Measurements from ENCODE around the gene PSMA1.
"Not testable (repeated sequence)": the region's sequence is repeated elsewhere in the genome, so short reads cannot be mapped to it uniquely, and the experiment has no call there.

PSMA1 gene

DNA sequence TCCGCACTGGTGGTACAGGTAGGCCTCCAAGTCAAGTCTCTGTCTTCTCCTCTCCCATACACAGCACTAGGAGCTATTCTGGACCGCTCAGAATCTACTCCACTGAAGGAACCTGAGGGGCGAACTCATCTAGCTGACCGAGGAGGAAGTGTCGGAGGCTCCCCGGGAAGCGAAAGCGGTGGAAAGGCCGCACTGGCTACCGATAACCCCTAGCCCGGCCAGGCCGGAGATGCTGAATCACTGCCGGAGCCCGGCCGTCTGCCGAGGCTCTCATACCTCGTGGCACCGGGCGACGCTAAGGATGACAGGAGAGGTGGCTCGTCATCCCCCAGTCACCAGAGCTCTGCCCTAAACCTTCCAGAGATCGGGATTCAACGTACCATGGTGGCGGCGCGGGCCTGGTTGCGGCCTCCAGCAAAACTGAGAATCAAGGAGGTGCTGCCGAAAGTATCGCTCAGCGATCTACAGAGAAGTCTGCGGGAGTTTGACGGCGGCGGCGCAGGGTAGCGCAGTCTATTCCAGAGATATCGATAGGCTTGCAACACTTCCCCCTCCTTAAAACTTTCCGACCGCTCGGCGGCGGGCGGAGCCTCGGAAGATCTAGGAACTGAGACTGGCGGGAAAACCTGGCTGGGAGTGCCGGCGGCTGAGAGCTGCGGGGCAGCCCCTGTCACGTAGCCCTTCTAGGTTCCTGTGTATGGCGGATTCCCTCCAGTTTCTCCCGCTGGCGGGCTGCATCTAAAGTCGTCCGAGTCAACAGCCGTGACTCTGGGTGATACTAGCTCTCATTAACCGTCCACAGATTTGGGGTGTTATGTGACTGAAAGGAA lies at the start of gene PSMA1:
Gene PSMA1, minus strand, starts transcription at position 470 of the 830 bp plus-strand sequence. Its CDS starts 87 bp downstream, at position 383.
- peak; percentile 94 for DNase-seq (ENCODE audit: low spot score)

GRCh38 chr11:14569516-14569915 lies 49.3 kb upstream of the PSMA1 start:
- DNase-seq (ENCODE audit: low spot score): not testable (repeated sequence)

GRCh38 chr11:14567064-14567651 lies 47.0 kb upstream of the PSMA1 start:
- no peak for DNase-seq (ENCODE audit: low spot score)

- DNase-seq (ENCODE audit: low spot score): no peak
Observed at GRCh38 chr11:14566331-14567063, 46.3 kb upstream of the PSMA1 start.

DNA sequence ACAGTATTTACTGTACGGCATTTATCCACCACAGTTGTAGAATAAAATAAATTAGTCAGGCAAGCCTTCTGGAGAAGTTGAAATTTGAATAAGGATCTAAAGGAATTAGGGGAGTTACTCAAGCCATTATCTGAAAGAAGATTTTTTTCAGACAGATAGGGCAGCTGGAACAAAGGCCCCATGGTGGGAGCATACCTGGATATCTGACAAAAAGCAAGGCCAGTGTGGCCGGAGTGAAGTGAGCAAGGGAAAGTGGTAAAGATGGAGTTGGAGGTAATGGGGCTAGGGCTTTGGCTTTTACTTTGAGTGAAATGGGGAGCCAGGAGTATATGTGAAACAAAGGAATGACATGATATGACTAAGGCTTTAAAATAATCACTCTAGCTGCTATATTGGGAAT lies 45.7 kb upstream of the PSMA1 start:
- no peak for DNase-seq (ENCODE audit: low spot score)

DNA sequence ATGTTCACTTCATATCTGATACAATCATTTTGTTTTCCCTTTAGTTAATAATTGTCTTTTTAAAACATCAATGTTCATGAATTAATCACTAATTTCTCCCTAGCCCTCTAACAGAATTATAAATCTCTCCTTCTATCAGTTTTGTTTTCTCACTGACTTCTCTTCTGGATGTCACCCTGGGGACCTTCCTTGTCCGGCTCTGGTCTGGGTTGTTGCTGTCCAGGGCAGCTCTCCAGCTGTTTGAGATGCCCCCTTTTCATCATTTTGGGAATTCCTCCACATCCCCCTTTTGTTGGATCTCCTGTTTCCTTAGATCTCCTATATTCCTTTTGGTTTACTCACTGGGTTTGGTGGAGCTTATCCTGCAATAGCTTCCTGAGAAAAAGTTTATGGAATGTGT lies 35.6 kb upstream of the PSMA1 start:
- DNase-seq (ENCODE audit: low spot score): no peak

DNA sequence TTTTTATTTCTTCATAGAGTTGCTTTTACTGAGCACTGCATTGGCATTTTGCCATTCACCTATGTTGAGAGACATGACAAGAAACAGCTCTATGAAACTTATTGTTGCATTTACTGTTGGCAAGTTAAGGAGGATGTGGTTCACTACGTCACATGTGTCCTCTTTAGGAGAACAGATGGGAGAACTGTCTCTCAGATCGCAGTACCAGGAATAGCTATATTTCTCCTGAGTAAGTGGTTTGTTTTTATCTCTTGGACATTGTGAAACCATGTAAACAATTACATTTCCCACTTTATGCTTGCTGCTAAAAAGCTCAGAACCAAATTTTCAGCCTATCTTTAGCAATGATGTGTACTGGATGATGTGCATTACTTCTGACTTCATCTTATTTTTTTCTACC lies 34.8 kb upstream of the PSMA1 start:
- DNase-seq (ENCODE audit: low spot score): peak; percentile 68

- DNase-seq (ENCODE audit: low spot score): no peak
Observed at GRCh38 chr11:14552089-14552488, 31.9 kb upstream of the PSMA1 start.

DNA sequence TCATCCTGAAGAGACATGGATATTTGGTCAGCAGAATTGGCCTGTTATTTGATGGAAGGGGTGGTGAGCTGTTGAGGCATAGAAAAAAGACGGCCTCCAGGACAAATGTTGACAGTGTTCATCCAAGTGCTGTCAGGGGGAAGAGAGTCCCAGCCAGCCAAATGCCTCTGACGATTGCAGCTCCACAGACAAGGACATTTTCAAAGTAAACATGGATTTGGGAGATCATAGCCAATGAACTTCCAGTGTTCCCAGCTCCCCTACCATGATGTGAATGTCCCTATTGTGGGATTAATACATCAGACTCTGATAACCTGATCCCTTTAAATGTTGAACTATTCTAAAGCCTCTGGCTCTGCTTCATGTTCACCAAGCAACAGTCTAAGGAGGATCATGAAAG lies 31.2 kb upstream of the PSMA1 start:
- DNase-seq (ENCODE audit: low spot score): no peak

- peak; percentile 20 for DNase-seq (ENCODE audit: low spot score)
Observed at GRCh38 chr11:14549891-14550290, 29.7 kb upstream of the PSMA1 start.

DNA sequence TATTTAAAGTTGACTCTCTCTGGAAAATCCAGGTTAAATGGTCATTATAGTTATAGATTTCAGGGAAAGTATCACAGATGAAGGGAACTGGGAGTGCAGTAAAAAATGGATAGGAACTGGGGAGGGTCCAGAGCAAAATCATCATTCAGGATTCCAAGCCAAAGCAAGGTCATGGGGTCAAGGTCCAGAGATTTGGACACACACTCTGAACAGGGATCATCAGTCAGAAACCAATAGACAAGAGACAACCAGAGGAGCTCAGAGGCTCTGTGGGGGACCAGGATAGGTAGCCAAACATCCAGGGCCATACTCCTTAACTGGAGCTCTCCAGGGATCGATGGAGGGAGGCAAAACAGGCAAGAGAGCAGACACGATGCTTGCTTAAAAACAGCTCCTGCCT lies 27.3 kb upstream of the PSMA1 start:
- no peak for DNase-seq (ENCODE audit: low spot score)

DNA sequence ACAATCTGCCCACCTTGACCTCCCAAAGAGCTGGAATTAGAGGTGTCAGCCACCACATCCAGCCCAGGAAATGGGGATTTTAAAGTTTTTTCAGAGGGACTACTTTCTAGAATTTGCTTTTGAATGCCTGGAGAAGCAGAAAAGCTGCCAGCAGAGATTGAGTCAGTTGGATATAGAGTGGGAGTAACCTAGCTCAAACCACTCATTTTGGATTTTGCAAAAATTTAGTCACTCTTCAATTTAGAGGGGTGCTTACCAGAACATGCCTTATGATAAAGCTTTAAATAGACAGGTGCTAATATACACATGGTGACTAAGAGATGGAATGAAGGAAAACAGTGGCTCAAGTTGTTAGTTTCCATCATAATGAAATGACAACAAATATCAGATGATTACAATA lies 26.5 kb upstream of the PSMA1 start:
- no peak for DNase-seq (ENCODE audit: low spot score)

- DNase-seq (ENCODE audit: low spot score): no peak
Observed at GRCh38 chr11:14544611-14545010, 24.4 kb upstream of the PSMA1 start.

- DNase-seq (ENCODE audit: low spot score): no peak
Observed at GRCh38 chr11:14543260-14543659, 23.1 kb upstream of the PSMA1 start.

DNA sequence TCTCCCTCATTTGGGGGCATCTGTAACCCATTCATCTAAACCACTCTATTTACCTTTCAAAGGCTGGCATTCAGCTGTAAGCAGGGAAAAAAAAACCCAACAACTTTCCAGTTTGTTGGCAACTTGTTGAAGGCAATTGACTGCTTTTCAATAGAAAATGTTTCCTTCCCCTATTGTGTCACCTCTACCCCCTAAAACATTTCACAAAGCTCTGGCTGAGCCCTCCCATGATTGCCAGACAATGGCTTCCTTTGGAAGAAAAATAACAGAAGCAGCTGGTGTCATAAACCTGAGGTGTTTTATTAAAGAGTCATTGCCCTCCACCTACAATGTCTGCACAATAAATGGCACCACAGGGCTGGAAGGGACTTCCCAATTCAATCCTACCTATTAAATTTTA lies 22.1 kb upstream of the PSMA1 start:
- DNase-seq (ENCODE audit: low spot score): no peak

DNA sequence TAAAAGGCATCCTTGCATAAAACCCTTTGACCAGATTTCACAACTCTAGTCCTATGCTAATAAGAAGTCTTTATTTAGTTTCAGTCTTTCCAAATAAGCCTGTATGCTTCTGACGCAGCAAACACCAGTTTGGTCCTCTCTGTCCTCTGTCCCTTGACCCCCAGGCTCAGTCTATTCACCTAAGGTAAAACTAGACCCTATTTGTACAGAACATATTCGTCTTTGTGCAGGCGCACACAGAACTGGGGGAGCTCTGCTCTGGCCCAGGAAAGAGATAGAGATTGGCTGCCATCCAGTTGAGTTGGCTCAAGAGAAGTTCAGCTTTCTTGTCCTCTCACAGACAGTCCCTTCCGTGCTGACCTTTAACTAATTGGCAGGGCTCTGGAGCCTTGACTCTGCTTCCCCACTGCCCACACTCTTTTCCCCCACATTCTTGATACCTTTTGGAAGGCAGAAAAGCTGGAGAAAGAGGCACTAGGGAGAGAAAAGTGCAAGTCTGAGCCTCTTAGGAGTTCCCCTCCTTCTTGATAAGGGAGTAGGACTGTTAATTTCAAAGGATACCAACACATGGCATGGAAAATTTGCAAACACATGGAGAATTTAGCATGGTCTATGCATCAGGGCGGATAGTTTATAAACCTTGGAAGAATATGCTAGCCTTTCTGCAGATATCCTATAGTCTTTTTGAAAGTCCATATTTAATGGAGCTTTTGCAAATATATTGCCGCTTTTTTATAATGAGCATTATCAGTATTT lies 21.2 kb upstream of the PSMA1 start:
- DNase-seq (ENCODE audit: low spot score): no peak

GRCh38 chr11:14539982-14540421 lies 19.8 kb upstream of the PSMA1 start:
- DNase-seq (ENCODE audit: low spot score): no peak

DNA sequence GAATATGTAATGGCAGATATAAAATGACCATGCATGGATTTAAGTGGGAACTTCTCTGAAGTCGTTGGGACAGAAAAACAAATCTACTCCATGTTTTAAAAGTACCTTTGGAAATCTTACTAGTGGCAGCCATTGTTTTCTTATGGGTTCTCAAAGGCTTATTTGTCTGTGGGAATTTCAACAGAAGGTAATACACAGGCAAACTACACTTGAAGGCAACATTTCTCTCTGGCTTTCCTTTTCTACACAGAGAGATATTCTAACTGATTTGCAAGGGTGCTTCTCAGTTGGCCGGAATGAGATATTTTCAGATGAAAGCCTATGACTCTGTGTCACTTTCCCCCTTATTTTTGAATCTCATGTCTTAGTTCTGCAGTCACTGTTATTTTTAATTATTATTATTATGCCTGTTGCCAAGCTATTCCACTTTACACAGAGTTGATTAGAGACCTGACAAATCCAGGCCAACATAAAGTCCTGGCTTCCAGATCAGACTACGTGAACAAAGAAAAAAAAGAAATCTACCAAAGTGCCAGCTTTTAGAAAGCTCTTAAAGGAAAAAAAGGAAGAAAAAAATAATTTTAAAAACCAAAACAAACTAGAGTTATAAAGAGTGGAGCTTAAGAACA lies 18.9 kb upstream of the PSMA1 start:
- DNase-seq (ENCODE audit: low spot score): no peak

GRCh38 chr11:14538271-14538925 lies 18.2 kb upstream of the PSMA1 start:
- no peak for DNase-seq (ENCODE audit: low spot score)

DNA sequence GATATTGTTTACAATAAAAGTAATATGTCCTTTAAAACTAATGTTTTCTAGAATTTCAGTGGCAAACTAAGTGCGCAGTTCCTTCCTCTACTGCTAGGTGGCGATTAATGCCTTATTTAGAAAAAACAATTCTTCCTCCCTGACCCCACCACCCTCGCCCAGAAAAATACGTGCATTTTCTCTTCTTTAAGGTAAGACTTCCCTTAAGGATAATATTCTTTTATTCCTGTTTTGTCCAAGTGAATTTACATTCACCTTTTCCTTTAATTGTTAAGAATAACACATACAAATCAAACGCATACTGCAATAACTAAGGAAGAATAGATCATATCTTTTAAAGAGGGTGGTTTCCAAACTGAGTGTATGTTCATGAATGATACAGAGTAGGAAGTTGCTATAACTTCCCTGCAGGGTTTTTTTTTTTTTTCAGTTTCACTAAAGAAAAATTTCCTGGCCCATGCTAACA lies 17.0 kb upstream of the PSMA1 start:
- peak; percentile 53 for DNase-seq (ENCODE audit: low spot score)

DNA sequence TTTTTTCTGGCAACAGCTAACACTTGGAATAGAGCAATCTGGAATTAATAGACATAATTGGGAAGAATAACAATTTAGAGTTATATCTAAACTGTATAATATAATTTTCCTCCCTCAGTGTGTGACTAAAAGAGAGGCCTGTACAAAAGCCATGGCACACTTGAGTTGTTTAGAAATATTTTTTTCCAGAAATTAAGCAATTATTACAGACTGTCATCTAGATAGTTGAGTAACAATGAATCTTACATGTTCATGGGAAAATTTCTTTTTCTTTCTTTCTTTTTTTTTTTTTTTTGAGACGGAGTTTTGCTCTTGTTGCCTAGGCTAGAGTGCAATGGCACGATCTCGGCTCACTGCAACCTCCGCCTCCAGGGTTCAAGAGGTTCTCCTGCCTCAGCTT lies 15.0 kb upstream of the PSMA1 start:
- DNase-seq (ENCODE audit: low spot score): not testable (repeated sequence)
